HL-60 (cell line): ENCODE data around the gene GNAS.

Source experiments
- POLR2AphosphoS5 ChIP-seq: IDR thresholded peaks from 2 replicates; pipeline ENCODE4 v1.6.1; 2012; ENCODE audit warnings: low read depth
- TF ChIP-seq, protein P1 (sequence below): IDR thresholded peaks from one replicate; pipeline ENCODE4 v1.5.1; 2011; ENCODE audit warnings: low read length, control low read depth, inconsistent platforms; ENCODE audit not compliant: insufficient read depth
- TF ChIP-seq, protein P2 (sequence below): IDR thresholded peaks from 2 replicates; pipeline ENCODE4 v1.6.1; 2012; ENCODE audit warnings: low read depth; ENCODE audit not compliant: insufficient replicate concordance

DNA sequence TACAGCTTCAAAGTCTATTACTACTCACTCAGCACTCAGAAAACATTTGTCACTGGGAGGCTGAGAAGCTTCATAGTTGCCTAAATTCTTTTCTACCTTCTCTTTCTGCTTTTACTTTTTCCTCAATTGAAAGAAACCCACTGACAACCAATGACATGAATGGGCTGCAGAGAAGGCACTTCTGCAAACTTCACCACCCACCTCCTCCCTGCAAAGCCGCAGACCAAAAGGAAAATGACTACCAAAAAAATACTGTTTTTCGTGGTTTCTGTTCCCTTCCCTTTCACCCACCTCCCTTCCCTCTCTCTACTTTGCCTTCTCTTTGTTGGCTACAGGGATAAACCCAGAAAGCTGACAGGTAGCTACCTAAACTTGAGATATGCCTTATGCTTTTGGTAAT is 5.1 kb upstream of the GNAS start:
- no peak for TF ChIP-seq POLR2AphosphoS5
- TF ChIP-seq, protein P1, sequence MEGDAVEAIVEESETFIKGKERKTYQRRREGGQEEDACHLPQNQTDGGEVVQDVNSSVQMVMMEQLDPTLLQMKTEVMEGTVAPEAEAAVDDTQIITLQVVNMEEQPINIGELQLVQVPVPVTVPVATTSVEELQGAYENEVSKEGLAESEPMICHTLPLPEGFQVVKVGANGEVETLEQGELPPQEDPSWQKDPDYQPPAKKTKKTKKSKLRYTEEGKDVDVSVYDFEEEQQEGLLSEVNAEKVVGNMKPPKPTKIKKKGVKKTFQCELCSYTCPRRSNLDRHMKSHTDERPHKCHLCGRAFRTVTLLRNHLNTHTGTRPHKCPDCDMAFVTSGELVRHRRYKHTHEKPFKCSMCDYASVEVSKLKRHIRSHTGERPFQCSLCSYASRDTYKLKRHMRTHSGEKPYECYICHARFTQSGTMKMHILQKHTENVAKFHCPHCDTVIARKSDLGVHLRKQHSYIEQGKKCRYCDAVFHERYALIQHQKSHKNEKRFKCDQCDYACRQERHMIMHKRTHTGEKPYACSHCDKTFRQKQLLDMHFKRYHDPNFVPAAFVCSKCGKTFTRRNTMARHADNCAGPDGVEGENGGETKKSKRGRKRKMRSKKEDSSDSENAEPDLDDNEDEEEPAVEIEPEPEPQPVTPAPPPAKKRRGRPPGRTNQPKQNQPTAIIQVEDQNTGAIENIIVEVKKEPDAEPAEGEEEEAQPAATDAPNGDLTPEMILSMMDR = no peak
- TF ChIP-seq, protein P2, sequence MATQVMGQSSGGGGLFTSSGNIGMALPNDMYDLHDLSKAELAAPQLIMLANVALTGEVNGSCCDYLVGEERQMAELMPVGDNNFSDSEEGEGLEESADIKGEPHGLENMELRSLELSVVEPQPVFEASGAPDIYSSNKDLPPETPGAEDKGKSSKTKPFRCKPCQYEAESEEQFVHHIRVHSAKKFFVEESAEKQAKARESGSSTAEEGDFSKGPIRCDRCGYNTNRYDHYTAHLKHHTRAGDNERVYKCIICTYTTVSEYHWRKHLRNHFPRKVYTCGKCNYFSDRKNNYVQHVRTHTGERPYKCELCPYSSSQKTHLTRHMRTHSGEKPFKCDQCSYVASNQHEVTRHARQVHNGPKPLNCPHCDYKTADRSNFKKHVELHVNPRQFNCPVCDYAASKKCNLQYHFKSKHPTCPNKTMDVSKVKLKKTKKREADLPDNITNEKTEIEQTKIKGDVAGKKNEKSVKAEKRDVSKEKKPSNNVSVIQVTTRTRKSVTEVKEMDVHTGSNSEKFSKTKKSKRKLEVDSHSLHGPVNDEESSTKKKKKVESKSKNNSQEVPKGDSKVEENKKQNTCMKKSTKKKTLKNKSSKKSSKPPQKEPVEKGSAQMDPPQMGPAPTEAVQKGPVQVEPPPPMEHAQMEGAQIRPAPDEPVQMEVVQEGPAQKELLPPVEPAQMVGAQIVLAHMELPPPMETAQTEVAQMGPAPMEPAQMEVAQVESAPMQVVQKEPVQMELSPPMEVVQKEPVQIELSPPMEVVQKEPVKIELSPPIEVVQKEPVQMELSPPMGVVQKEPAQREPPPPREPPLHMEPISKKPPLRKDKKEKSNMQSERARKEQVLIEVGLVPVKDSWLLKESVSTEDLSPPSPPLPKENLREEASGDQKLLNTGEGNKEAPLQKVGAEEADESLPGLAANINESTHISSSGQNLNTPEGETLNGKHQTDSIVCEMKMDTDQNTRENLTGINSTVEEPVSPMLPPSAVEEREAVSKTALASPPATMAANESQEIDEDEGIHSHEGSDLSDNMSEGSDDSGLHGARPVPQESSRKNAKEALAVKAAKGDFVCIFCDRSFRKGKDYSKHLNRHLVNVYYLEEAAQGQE = no peak
